GM12872 (cell line): ENCODE measurements around the gene TNNC1.

Source experiments
- TF ChIP-seq, protein P1 (sequence below): IDR thresholded peaks from 3 replicates; pipeline ENCODE4 v1.5.1; 2011; ENCODE audit warnings: low read depth, mild to moderate bottlenecking, low read length, moderate library complexity; ENCODE audit not compliant: insufficient read depth

The TNNC1 gene

DNA sequence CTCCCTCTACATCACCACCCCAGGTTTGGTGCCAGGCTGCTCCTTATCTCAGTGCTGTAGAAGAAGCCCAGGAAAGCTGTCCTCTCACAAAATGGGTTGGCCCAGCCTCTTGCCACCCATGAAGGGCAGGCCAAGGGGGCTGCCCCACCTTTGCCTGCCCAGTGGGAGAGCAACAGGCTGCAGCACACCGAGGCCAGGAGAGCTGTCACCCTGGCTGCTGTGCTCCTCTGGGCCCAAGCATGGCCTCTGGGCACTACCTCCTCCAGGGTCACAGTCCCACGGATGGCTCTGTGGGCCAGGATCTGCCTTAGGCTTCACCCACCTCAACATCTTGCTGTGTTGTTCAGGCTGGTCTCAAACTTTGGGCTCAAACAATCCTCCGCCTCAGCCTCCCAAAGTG, 34.9 kb upstream of the TNNC1 start:
- TF ChIP-seq, protein P1, sequence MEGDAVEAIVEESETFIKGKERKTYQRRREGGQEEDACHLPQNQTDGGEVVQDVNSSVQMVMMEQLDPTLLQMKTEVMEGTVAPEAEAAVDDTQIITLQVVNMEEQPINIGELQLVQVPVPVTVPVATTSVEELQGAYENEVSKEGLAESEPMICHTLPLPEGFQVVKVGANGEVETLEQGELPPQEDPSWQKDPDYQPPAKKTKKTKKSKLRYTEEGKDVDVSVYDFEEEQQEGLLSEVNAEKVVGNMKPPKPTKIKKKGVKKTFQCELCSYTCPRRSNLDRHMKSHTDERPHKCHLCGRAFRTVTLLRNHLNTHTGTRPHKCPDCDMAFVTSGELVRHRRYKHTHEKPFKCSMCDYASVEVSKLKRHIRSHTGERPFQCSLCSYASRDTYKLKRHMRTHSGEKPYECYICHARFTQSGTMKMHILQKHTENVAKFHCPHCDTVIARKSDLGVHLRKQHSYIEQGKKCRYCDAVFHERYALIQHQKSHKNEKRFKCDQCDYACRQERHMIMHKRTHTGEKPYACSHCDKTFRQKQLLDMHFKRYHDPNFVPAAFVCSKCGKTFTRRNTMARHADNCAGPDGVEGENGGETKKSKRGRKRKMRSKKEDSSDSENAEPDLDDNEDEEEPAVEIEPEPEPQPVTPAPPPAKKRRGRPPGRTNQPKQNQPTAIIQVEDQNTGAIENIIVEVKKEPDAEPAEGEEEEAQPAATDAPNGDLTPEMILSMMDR, result no peak

DNA sequence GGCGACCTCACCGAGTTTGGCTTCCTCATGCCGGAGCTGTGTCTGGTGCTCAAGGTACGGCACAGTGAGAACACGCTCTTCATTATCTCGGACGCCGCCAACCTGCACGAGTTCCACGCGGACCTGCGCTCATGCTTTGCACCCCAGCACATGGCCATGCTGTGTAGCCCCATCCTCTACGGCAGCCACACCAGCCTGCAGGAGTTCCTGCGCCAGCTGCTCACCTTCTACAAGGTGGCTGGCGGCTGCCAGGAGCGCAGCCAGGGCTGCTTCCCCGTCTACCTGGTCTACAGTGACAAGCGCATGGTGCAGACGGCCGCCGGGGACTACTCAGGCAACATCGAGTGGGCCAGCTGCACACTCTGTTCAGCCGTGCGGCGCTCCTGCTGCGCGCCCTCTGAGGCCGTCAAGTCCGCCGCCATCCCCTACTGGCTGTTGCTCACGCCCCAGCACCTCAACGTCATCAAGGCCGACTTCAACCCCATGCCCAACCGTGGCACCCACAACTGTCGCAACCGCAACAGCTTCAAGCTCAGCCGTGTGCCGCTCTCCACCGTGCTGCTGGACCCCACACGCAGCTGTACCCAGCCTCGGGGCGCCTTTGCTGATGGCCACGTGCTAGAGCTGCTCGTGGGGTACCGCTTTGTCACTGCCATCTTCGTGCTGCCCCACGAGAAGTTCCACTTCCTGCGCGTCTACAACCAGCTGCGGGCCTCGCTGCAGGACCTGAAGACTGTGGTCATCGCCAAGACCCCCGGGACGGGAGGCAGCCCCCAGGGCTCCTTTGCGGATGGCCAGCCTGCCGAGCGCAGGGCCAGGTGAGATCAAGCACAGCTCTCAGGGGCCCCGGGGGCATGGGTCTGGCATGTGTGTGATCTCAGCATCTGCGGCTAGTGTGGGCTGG, 34.2 kb upstream of the TNNC1 start:
- TF ChIP-seq, protein P1, result no peak

DNA sequence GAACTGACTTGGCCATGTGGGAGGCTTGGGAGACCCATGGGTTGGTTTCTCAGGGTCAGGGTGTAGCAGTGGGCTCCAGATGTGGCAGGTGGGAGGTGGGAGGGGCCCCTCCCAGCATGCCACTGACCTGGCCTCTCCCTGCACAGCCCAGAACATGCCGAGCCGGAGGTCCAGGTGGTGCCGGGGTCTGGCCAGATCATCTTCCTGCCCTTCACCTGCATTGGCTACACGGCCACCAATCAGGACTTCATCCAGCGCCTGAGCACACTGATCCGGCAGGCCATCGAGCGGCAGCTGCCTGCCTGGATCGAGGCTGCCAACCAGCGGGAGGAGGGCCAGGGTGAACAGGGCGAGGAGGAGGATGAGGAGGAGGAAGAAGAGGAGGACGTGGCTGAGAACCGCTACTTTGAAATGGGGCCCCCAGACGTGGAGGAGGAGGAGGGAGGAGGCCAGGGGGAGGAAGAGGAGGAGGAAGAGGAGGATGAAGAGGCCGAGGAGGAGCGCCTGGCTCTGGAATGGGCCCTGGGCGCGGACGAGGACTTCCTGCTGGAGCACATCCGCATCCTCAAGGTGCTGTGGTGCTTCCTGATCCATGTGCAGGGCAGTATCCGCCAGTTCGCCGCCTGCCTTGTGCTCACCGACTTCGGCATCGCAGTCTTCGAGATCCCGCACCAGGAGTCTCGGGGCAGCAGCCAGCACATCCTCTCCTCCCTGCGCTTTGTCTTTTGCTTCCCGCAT, 33.4 kb upstream of the TNNC1 start:
- TF ChIP-seq, protein P1, result no peak

DNA sequence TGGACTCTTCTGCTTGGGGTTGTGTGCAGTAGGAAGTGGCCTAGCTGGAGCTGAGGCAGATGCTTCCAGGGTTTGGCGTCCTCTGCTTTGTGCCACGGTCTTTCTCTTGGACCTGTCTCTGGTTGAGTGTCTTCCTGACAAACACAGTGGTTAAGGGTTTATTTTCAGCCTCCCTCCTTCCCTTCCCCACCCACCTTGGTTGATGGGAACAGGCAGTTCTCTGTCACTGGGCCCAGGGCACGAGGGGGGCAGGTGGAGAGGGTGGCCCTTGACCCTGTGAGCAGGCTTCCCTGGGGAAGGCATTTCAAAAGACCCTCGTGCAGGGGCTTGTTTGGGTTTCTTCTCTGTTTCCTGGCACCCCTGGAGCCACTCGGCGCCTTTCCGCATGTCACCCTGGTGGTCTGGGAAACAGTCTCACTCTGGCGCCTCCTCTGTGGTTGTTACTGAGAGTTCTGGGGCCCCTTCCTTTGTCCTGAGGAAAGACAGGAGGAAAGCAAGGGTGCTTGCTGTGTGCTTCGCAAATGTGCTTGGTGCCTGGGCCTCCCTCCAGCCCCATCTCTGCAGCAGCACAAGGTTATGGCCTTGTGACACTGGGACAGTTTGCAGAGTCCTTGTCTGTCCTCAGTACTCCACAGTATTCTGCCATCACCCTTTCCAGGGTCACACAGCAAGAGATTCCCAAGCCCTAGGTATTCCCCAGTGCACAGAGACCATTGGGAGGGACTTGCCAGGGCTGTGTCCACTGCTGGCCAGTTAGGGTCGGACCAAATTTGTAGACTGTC, 31.0 kb upstream of the TNNC1 start:
- TF ChIP-seq, protein P1, result no peak

DNA sequence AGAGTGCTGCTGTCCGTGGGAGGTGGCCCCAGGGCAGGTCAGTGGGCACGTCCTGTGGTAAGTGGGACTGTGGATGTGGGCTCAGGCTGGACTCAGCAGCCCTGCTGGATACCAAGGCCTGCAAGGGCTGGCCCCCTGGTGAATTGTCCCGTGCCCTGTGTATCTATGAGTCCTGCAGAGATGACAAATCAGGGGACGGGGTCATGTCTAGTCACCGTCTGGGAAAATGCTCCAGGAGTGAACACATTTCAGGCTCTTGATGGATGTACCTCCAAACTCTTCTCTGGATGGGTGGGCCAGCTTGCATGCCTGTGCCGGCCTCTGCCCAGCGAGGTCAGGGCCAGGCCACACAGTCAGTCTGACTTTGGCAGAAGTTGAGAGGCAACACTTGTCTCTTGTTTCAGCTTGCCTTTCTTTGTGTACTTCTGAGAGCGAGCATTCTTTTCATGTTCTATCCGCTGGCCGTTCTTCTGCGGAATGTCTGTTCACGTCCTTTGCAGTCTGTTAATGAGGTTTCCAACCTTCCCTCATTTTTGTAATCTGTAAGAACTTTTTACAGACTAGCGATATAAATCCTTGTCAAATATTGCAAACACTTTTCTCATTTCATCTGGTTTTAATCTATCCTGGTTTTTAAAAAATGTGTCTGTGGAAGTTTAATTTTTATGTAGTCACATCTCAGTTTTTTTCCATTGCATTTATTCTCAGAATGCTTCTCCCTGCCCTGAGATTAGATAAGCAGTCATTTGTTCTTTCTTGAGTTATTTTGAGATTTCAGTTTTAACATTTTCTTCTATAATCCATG, 29.9 kb upstream of the TNNC1 start:
- TF ChIP-seq, protein P1, result no peak

DNA sequence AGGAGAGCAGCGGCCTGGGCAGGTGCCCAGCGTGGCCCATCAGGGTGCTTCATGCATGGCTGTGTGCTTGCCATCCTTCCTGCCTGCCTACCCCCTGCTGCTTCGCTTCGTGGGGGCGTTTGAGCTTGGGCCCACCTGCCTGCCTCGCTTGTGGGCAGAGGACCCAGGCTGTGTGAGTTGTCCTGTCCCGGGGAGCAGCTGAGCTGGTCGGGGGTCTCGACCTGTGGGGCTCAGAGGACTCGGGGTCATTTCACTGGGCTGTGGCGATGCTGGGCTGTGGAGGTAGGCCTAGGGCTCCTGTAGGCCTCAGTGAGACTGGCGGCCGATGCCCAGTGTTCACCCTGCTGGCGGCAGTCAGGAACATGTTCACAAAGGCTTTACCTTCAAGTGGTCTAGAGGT, 29.2 kb upstream of the TNNC1 start:
- TF ChIP-seq, protein P1, result no peak
